ENCODE measurements around the gene FRK.

Gene FRK

DNA sequence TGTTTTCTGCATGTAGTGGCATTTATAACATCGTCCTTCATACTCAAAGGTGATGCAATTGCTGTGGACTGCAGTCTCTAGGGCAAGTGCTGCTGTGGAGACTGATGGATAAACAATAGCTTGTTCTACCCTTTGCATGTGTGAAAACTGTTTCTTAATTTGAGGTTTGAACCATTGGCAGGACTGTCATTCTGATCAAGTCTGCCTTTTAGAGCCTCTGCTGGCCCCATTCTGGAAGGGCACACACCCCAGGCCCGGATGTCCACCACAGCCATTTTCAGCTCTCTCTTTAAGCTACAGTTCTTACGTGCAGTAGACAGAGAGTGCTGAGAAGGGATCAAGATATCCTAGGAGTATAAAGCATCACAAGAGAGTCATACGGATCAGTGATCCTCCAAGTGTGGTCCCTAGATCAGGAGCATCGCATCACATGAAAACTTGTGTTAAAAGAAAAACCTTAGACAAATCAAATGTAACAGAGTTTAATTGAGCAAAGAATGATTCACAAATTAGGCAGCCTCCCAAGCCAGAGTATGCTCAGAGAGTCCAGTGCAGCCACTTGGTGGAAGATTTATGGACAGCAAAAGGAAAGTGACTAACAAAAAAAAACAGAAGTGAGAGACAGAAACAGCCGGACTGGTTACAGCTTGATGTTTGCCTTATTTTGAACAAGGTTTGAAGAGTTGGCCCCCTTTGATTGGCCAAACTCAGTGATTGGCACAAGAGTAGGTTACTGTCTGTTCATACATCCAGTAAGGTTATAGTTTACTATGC, 52.0 kb downstream of the FRK start:
- no peak for DNase-seq (ENCODE audit: low spot score)
- TF ChIP-seq, protein P1, sequence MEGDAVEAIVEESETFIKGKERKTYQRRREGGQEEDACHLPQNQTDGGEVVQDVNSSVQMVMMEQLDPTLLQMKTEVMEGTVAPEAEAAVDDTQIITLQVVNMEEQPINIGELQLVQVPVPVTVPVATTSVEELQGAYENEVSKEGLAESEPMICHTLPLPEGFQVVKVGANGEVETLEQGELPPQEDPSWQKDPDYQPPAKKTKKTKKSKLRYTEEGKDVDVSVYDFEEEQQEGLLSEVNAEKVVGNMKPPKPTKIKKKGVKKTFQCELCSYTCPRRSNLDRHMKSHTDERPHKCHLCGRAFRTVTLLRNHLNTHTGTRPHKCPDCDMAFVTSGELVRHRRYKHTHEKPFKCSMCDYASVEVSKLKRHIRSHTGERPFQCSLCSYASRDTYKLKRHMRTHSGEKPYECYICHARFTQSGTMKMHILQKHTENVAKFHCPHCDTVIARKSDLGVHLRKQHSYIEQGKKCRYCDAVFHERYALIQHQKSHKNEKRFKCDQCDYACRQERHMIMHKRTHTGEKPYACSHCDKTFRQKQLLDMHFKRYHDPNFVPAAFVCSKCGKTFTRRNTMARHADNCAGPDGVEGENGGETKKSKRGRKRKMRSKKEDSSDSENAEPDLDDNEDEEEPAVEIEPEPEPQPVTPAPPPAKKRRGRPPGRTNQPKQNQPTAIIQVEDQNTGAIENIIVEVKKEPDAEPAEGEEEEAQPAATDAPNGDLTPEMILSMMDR (IDR thresholded peaks at IDR 0.05; ENCODE audit: extremely low read depth, missing control alignments): no peak

DNA sequence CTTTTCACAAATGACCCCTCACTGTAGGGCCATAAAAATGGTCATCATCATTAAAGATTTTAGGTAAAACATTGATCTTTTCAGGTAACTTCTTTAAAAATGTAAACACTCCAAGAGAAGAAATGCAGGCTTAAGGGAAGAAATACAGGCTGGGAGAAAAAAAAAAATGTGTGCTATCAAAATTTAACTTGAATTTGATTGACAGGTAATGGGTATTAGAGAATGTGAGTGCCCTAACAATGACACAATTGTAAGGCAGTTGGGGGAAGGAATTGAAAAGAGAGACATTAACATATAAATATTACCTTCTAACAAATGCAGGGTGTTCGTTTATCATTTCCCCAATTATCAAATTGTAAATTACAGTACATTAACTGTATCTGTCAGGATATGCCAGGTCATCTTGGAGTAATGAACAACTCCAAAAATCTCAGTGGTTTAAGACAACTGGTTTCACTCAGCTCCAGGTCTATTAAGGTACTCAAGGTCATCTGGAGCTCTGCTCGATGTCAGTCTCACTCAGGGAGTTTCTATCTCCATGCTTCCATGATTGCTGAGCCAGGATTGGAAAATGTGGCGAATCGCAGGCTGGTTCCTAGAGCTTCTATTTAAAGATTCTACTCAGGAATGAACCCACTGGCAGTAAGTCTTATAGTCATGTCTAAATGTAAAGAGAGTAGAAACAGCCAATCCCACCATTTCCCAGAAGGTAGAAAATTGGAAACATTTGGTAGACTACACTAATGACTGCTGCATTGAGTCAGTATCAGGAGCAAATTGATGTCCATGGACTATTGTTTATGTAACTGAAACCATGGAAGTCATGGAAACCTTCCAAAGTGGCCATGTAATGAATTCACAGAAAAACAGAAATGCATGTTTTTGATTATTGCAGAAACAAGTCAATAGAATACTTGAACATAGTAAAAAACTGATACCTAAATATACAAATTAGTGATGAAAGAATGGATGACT, 55.6 kb downstream of the FRK start:
- no peak for DNase-seq (ENCODE audit: low spot score)
- TF ChIP-seq, protein P1 (IDR thresholded peaks at IDR 0.05; ENCODE audit: extremely low read depth, missing control alignments): no peak

DNA sequence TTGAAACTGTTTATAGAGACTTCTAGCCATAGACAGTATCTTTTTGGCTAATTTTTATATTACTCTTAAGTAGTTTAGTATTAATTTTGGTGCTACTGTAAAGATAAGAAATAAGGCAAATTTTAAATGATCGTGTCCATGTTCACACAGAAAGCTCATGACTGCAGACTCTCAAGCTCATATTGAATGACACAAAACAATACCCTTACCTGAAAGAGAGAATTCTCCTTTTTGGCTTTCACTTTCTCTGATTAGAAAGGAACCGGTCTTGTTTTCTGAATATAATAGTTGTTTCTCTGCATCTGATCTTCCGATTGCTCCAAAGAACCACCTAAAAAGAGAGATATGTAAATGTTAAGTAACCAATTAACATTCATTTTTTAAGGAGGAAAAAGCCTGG, 57.0 kb downstream of the FRK start:
- TF ChIP-seq, protein P1 (IDR thresholded peaks at IDR 0.05; ENCODE audit: extremely low read depth, missing control alignments): no peak

DNA sequence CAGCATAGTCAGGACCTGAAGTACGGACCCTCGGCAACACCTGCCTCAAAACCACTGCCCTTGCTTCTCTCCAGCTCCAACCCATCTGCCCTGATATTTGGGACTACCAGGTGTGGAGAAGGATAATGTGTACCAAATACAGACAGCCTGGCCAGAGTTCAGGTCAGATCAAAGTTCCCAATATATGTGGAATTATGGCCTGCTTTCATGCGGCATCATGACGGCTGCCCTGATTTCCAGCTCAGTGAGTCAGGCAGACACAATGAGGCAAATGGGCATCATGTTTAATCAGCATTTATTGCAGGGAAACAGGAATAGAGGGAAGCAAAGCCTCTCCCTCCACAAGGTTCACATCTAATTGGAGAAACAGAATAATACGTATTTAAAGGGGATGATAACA, 57.9 kb downstream of the FRK start:
- DNase-seq (ENCODE audit: low spot score): no peak
- TF ChIP-seq, protein P1 (IDR thresholded peaks at IDR 0.05; ENCODE audit: extremely low read depth, missing control alignments): no peak

More for the DNA sequence above, 57.0 kb downstream of the FRK start:
- DNase-seq (ENCODE audit: low spot score): peak; percentile 34

DNA sequence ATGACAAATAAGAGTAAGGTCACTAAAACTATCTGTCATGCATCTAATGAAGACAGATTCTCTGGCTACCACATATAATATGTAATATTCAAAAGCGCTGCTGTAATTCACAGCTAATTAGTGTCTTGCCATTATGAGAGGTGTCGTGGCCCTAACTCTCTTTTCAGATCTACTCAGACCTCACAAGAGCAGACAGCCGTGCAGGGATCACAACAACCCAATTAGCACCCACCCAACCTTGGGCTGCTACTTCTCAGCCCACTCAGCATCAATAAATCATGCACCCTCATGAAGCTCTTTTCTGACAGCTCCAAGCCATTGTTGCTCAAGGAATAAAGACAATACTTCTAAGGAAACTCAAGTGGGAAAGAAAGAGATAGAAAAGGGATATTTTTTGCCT, 61.5 kb downstream of the FRK start:
- no peak for DNase-seq (ENCODE audit: low spot score)
- TF ChIP-seq, protein P1 (IDR thresholded peaks at IDR 0.05; ENCODE audit: extremely low read depth, missing control alignments): no peak

DNA sequence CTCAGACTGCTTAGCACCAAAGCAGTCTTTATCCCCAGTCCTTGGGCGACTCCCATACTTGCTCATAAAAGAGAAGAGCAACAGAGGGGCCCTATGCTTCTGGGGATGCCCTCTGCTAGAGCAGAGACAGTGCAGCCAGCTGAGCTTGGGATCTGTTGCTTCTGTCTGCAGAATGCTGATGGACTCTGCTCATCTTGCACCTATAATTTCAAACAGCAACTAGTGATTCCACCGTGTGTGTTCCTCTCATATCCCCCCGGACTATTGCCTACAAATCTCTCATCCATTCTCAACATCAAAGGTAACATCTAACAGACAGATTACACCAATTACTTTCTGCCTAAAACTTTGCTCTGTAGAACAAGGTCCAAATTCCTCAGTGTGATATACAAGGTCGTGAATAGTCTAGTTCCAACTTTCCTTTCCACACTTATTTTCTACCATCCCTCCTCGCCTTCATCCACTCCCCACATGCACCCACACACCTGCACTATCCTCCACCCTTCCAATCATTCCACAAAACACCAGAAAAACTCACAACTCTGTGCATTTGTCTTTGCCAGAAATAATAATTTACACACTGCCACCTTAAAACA, 62.6 kb downstream of the FRK start:
- TF ChIP-seq, protein P1 (IDR thresholded peaks at IDR 0.05; ENCODE audit: extremely low read depth, missing control alignments): no peak
- no peak for DNase-seq (ENCODE audit: low spot score)
